Muscle of leg (tissue), 16 donors: ENCODE measurements around the gene CLNS1A. TPM values are rescaled to one million over a fixed set of nuclear protein-coding genes. Genes with fewer than 3 reads are reported as not detected.

ENCODE experiments used
- DNase-seq: peaks from one replicate; pipeline ENCODE4 v3.0.0; 2013
- H3K27ac ChIP-seq: one replicate; pipeline ENCODE4 v1.5.1; 2013; ENCODE audit warnings: mild to moderate bottlenecking, low read length, control low read depth
- H3K27me3 ChIP-seq: one replicate; pipeline ENCODE4 v1.6.1; 2013; ENCODE audit warnings: low read length; ENCODE audit not compliant: control insufficient read depth, insufficient read depth
- H3K36me3 ChIP-seq: one replicate; pipeline ENCODE4 v1.6.1; 2013; ENCODE audit warnings: low read length; ENCODE audit not compliant: control insufficient read depth, insufficient read depth
- H3K4me1 ChIP-seq: one replicate; pipeline ENCODE4 v1.6.1; 2013; ENCODE audit warnings: low read length; ENCODE audit not compliant: control insufficient read depth, insufficient read depth
- H3K4me3 ChIP-seq: one replicate; pipeline ENCODE4 v1.5.1; 2013; ENCODE audit warnings: low read length, control low read depth
- H3K9me3 ChIP-seq: replicated peaks from 2 replicates; pipeline ENCODE4 v1.6.1; 2013; ENCODE audit warnings: low read depth, low read length; ENCODE audit not compliant: control insufficient read depth
- WGBS: methylation state at CpG from one replicate; pipeline ENCODE4 v1.1.5; 2013; ENCODE audit warnings: missing lambda C conversion rate; ENCODE audit not compliant: insufficient coverage; 5-methylcytosine and 5-hydroxymethylcytosine counted together
- long read RNA-seq, 11 donors: transcript quantifications; one replicate each; lab custom pipeline, GENCODE V29; 2026
- polyA plus RNA-seq, 8 donors: library from polyadenylated mRNA; unstranded; fragments of 120-200 nt; gene quantifications; one replicate each; pipeline versions ENCODE4 v1.2.1 to v1.2.3, GENCODE V29; 2013; ENCODE audit warnings: inconsistent platforms in 1 of 8, low replicate concordance in 1 of 8; ENCODE audit not compliant: insufficient read length in 8 of 8, insufficient read depth in 1 of 8
- total RNA-seq: library from RNA; stranded (reverse); fragments of 120-200 nt; gene quantifications from one replicate; pipeline ENCODE4 v1.2.4, GENCODE V29; 2013

CLNS1A gene, protein sequence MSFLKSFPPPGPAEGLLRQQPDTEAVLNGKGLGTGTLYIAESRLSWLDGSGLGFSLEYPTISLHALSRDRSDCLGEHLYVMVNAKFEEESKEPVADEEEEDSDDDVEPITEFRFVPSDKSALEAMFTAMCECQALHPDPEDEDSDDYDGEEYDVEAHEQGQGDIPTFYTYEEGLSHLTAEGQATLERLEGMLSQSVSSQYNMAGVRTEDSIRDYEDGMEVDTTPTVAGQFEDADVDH
- 152 TPM for total RNA-seq
- 100 to 1,000 TPM; 109 to 166 (median 125) TPM for polyA plus RNA-seq
- long read RNA-seq, donor 1, transcript CLNS1A-204 (7 exons, 2,993 nt), result major isoform, 21 of 32 reads
- long read RNA-seq, donor 1, partial matches to known transcripts, result 9 of 32 reads
- long read RNA-seq, donor 1, other reads (novel, unspliced or antisense), result 0 of 32 reads
- long read RNA-seq, donor 2, partial matches to known transcripts, result 0 of 1 reads
- long read RNA-seq, donor 2, other reads (novel, unspliced or antisense), result 0 of 1 reads
- long read RNA-seq, donor 3, transcript CLNS1A-204 (7 exons, 2,993 nt), result major isoform, 30 of 43 reads
- long read RNA-seq, donor 3, partial matches to known transcripts, result 11 of 43 reads
- long read RNA-seq, donor 3, other reads (novel, unspliced or antisense), result 0 of 43 reads
- long read RNA-seq, donor 4, transcript CLNS1A-204 (7 exons, 2,993 nt), result major isoform, 19 of 21 reads
- long read RNA-seq, donor 4, partial matches to known transcripts, result 0 of 21 reads
- long read RNA-seq, donor 4, other reads (novel, unspliced or antisense), result 0 of 21 reads
- long read RNA-seq, donor 5, transcript CLNS1A-204 (7 exons, 2,993 nt), result major isoform, 64 of 120 reads
- long read RNA-seq, donor 5, partial matches to known transcripts, result 54 of 120 reads
- long read RNA-seq, donor 5, other reads (novel, unspliced or antisense), result 0 of 120 reads
- long read RNA-seq, donor 6, transcript CLNS1A-204 (7 exons, 2,993 nt), result major isoform, 44 of 69 reads
- long read RNA-seq, donor 6, partial matches to known transcripts, result 23 of 69 reads
- long read RNA-seq, donor 6, other reads (novel, unspliced or antisense), result 0 of 69 reads
- long read RNA-seq, donor 7, transcript CLNS1A-204 (7 exons, 2,993 nt), result major isoform, 33 of 68 reads
- long read RNA-seq, donor 7, partial matches to known transcripts, result 30 of 68 reads
- long read RNA-seq, donor 7, other reads (novel, unspliced or antisense), result 0 of 68 reads
- long read RNA-seq, donor 8, transcript CLNS1A-204 (7 exons, 2,993 nt), result major isoform, 14 of 30 reads
- long read RNA-seq, donor 8, partial matches to known transcripts, result 14 of 30 reads
- long read RNA-seq, donor 8, other reads (novel, unspliced or antisense), result 0 of 30 reads
- long read RNA-seq, donor 9, transcript CLNS1A-204 (7 exons, 2,993 nt), result major isoform, 26 of 50 reads
- long read RNA-seq, donor 9, partial matches to known transcripts, result 23 of 50 reads
- long read RNA-seq, donor 9, other reads (novel, unspliced or antisense), result 0 of 50 reads
- long read RNA-seq, donor 10, transcript CLNS1A-204 (7 exons, 2,993 nt), result major isoform, 40 of 67 reads
- long read RNA-seq, donor 10, partial matches to known transcripts, result 27 of 67 reads
- long read RNA-seq, donor 10, other reads (novel, unspliced or antisense), result 0 of 67 reads
- long read RNA-seq, donor 11, transcript CLNS1A-204 (7 exons, 2,993 nt), result major isoform, 17 of 38 reads
- long read RNA-seq, donor 11, partial matches to known transcripts, result 21 of 38 reads
- long read RNA-seq, donor 11, other reads (novel, unspliced or antisense), result 0 of 38 reads

DNA sequence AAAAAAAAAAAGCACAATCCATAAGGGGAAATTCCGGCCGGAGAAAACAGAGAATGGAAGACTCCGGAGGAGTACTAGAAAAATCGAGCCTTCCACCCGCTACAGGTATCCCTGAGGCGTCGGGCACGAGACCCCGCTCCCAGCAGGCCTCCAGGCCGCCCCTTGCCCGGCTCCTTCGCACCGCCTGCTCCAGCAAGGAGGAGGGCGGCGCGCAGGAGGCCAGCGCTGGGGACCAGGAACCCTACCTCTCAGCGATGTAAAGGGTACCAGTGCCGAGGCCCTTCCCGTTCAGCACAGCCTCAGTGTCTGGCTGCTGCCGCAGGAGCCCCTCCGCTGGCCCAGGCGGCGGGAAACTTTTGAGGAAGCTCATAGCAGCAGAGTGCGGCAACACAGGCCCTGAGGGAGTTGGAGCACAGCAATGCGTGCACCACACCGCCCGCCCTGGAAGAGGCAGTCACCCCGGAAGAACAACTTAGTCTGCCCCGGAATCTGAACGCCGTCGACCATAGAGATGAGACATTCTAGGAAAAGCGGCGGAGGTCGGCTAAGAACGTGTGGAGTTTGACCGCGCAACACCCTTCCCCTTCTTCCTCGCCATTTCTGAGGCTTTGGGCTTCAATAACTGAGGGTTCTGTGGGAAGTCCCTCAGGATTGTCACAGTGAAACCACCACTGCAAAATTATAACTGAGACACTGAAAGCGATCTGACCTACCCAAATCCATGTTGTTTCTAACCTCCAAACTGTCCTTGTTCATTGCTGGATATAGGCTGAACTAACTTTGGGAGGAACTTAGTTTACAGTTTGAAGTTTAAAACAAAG, at the start of gene CLNS1A:
TSS of gene CLNS1A (minus strand) at position 450 of the 821 bp plus-strand sequence. CDS start at position 370, 80 bp downstream.
- Histone ChIP-seq H3K27ac (peak within 1 kb of the TSS; percentile 80), H3K4me3 (peak within 1 kb of the TSS; percentile 97), H3K9me3 (peaks cover 2% of the 10 kb centered on the region), H3K27me3 (no peaks in the 10 kb centered on the region), H3K36me3 (no peaks in the 10 kb centered on the region), H3K4me1 (peaks cover 11% of the 10 kb centered on the region)
- DNase-seq, result peak; percentile 96
- WGBS, result 0% methylated on average over 33 of the region's 41 CpGs

DNA sequence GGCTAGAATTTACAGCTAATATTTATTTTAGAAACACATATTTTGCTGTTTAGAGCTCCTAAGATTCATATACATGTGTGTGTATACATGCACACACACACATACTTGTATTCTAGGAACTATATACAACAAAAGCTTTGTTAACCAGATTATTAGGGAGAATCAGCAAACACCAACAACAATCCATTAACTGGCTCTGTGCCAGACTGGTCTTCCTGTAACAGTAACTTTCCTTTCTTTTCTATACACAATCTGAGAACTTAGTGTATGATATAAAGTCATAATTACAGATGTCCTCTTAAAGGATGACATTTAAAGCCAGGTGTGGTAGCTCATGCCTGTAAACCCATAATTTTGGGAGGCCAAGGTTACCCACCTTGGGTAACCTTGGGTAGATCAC, 49.5 kb upstream of the CLNS1A start:
- Histone ChIP-seq H3K36me3 (peaks cover 29% of the 10 kb centered on the region), H3K27me3 (no peaks in the 10 kb centered on the region), H3K4me3 (no peak overlapping the region), H3K4me1 (no peaks in the 10 kb centered on the region), H3K9me3 (no peaks in the 10 kb centered on the region), H3K27ac (no peak overlapping the region)
- DNase-seq, result no peak

DNA sequence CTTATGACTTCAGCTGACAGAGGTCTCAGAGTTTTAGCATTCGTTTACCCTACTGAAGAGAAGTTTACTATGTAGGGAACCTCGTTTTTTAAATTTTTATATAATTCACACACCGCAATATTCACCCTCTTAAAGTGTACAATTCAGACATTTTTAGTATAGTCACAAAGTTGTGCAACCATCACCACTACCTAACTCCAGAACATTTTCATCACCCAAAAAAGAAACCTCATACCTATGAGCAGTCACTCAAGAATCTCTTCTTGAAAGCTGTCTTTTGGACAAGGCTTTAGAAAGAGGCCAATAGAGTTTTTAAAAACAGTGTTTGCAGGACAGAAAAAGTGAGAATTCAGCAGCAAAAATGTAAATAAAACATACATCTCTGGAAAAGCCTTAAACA, 39.5 kb upstream of the CLNS1A start:
- Histone ChIP-seq H3K4me3 (no peak overlapping the region), H3K27ac (no peak overlapping the region), H3K9me3 (no peaks in the 10 kb centered on the region), H3K4me1 (no peaks in the 10 kb centered on the region), H3K27me3 (no peaks in the 10 kb centered on the region), H3K36me3 (peaks cover 32% of the 10 kb centered on the region)
- no CpG with 5 or more reads among the region's 3 CpGs for WGBS
- no peak for DNase-seq

DNA sequence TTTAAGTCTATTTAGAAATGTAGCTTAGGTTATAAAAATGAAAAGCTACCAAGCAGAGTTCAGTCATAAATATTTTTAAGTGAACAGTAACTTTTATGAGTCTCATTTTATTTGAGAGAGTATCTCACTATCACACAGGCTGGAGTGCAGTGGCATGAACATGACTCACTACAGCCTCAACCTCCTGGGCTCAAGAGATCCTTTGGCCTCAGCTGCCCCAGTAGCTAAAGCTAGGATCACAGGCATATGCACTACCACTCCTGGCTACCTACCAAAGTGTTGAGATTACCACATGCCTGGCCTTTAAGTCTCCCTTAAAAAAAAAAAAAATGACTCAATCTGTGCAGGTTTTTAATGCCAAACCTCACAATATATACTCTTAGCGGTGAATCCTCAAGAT, 34.7 kb upstream of the CLNS1A start:
- H3K36me3 ChIP-seq, result peaks cover 47% of the 10 kb centered on the region
- no peak for DNase-seq
- no peaks in the 10 kb centered on the region for H3K27me3 ChIP-seq
- no CpG with 5 or more reads among the region's 1 CpG for WGBS
- no peak overlapping the region for H3K27ac ChIP-seq
- H3K4me3 ChIP-seq, result no peak overlapping the region
- H3K4me1 ChIP-seq, result no peaks in the 10 kb centered on the region
- no peaks in the 10 kb centered on the region for H3K9me3 ChIP-seq

DNA sequence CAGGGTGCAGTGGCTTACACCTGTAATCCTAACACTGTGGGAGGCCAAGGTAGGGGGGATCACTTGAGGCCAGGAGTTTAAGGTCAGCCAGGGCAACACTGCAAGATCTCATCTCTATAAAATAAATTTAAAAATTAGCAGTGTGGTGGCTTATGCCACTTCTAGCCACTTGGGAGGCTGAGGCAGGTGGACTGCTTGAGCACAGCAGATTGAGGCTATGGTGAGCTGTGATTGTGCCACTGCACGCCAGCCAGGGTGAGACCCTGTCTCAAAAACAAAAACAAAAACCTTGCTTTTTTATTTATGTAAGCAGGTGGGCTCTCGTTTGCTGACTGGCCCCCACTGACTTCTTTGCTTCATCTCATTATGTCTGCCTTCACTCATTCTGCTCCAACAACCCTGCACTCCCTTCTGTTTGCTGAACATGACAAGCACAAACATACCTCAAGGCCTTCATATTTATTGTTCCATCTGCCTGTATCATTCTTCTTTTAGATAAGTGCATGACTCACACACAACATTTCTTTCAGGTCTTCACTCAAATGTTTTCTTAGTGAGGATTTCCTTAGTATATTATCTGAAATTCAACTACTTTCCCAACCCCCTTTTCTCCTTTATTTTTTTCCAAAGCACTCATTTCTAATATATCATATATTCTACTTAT, 32.4 kb upstream of the CLNS1A start:
- Histone ChIP-seq H3K36me3 (peaks cover 42% of the 10 kb centered on the region), H3K27me3 (no peaks in the 10 kb centered on the region), H3K4me3 (no peak overlapping the region), H3K27ac (no peak overlapping the region), H3K4me1 (no peaks in the 10 kb centered on the region), H3K9me3 (no peaks in the 10 kb centered on the region)
- 70% methylated on average over 1 of the region's 2 CpGs for WGBS
- no peak for DNase-seq

DNA sequence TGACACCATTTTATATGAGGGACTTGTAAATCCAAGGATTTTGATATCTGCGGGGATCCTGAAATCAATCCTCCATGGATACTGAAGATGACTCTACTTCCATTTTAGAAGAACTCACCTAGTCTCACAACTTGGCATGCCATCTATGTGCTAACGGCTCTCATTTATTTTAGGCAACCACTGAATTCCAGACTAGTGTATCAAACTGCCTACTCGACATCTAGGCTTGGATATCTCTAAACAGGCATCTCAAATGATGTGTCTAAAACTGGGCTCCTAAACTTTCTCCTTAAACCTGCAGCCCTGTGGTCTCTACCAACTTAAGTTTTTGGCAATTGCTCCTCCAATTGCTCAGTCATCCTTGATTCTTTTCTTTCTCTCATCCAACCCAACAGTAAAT, 31.2 kb upstream of the CLNS1A start:
- Histone ChIP-seq H3K9me3 (no peaks in the 10 kb centered on the region), H3K27ac (no peak overlapping the region), H3K27me3 (no peaks in the 10 kb centered on the region), H3K4me1 (no peaks in the 10 kb centered on the region), H3K36me3 (peaks cover 38% of the 10 kb centered on the region), H3K4me3 (no peak overlapping the region)
- DNase-seq, result no peak
- WGBS, result 80% methylated on average over 3 of the region's 3 CpGs

DNA sequence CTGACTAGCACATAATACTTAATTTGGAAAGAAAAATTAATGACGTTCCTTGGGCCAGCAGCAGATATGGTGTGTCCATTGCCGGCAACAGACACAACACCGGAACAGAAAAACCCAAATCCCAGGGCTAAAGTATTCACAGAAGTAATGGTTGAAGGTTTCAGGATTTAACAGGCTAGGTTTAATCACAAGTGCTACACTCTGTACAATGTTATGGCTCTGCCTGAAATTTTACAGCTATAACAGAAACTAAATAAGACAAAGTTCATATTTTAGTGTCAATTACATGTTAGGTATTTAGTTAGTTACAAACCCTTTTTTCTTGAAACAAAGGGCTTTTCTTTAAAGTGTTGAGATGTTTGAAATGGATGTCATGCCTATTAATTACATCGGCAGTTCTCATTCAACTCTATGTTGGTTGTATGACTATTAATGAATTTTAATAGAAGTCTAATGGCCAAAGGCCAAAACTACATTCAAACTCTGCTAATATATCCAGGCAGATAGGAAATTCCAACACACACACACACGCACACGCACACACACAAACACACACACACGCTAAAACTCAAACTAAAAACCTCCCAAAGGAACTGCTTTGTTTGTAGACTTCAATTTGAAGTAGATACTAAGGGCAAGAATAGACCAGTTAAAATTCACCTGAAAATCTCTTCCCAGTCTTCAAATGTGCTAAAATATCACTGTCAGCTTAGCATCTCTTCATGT, 27.8 kb upstream of the CLNS1A start:
- no peak for DNase-seq
- Histone ChIP-seq H3K27ac (no peak overlapping the region), H3K36me3 (peaks cover 29% of the 10 kb centered on the region), H3K27me3 (no peaks in the 10 kb centered on the region), H3K4me1 (no peaks in the 10 kb centered on the region), H3K9me3 (no peaks in the 10 kb centered on the region), H3K4me3 (no peak overlapping the region)
- WGBS, result no CpG with 5 or more reads among the region's 7 CpGs

DNA sequence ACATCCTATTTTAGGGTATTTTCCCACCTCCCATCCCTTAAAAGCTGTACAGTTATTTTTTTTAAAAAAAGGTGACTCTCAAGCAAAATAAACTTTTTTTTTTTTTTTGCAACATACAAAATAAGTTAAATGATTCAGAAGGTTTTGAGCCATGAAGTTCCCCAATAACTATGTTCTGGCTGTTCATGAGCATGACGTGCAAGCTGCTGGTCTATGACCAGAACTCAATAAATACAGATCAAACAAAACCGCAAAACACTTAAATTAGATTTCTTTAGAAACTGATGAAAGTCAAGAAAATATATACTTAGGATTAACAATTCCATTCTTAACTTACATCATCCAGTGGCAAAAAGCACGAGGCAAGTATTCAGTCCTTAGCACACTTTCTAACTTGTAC, 24.1 kb upstream of the CLNS1A start:
- no peak for DNase-seq
- no CpG with 5 or more reads among the region's 3 CpGs for WGBS

More for the DNA sequence above, 24.1 kb upstream of the CLNS1A start:
- Histone ChIP-seq H3K9me3 (no peaks in the 10 kb centered on the region), H3K4me1 (no peaks in the 10 kb centered on the region), H3K36me3 (peaks cover 6% of the 10 kb centered on the region), H3K27ac (no peak overlapping the region), H3K4me3 (no peak overlapping the region), H3K27me3 (no peaks in the 10 kb centered on the region)
